Lung (tissue), 16 donors: ENCODE results near the gene IGF2. TPM values are rescaled to one million over a fixed set of nuclear protein-coding genes. Genes with fewer than 3 reads are reported as not detected.

Source experiments
- ATAC-seq: fragments of 200-7000 bp; cut with Tn5 transposase; one replicate; pipeline ENCODE4 v1.9.1; 2020; ENCODE audit warnings: moderate number of reproducible peaks; ENCODE audit not compliant: insufficient read depth, low FRiP score
- DNase-seq, 3 donors: peaks; one replicate each; pipeline ENCODE4 v3.0.0-alpha.2; 2013 to 2017
- H3K27ac ChIP-seq, 2 donors: one replicate each; pipeline ENCODE4 v1.5.1; 2013; ENCODE audit warnings: mild to moderate bottlenecking in 2 of 2, moderate library complexity in 2 of 2, control low read depth in 1 of 2, inconsistent platforms in 1 of 2, low read depth in 1 of 2, low read length in 1 of 2
- H3K27me3 ChIP-seq, 3 donors: one replicate each; pipeline ENCODE4 v1.5.1; 2013; ENCODE audit warnings: low read length in 2 of 3; ENCODE audit not compliant: control insufficient read depth in 3 of 3, insufficient read depth in 3 of 3
- H3K36me3 ChIP-seq, 4 donors: one replicate each; pipeline ENCODE4 v1.5.1; 2013; ENCODE audit warnings: low read length in 4 of 4, mild to moderate bottlenecking in 1 of 4, moderate library complexity in 1 of 4; ENCODE audit not compliant: control insufficient read depth in 4 of 4, insufficient read depth in 4 of 4
- H3K4me1 ChIP-seq, 5 donors: one replicate each; pipeline ENCODE4 v1.5.1; 2013; ENCODE audit warnings: low read length in 5 of 5, mild to moderate bottlenecking in 2 of 5, moderate library complexity in 1 of 5; ENCODE audit not compliant: control insufficient read depth in 5 of 5, insufficient read depth in 5 of 5
- H3K4me3 ChIP-seq: one replicate; pipeline ENCODE4 v1.5.1; 2013; ENCODE audit warnings: mild to moderate bottlenecking, control low read depth, moderate library complexity
- H3K9ac ChIP-seq, 2 donors: one replicate each; pipeline ENCODE4 v1.5.1; 2013; ENCODE audit warnings: low read length in 2 of 2, control low read depth in 1 of 2; ENCODE audit not compliant: insufficient read depth in 1 of 2
- H3K9me3 ChIP-seq, 4 donors: one replicate each; pipeline ENCODE4 v1.5.1; 2013; ENCODE audit warnings: low read length in 3 of 4, mild to moderate bottlenecking in 1 of 4, moderate library complexity in 1 of 4; ENCODE audit not compliant: control insufficient read depth in 4 of 4, insufficient read depth in 3 of 4
- WGBS, 2 donors: extraction: QIAGEN DNeasy Blood & Tissue Kit; methylation state at CpG; one replicate each; pipeline ENCODE4 v1.1.7; 2013; 5-methylcytosine and 5-hydroxymethylcytosine counted together
- long read RNA-seq, 5 donors: transcript quantifications; one replicate each; lab custom pipeline, GENCODE V29; 2026
- polyA plus RNA-seq, 2 donors: library from polyadenylated mRNA; stranded (reverse); fragments of 200-250 nt; gene quantifications; one replicate each; pipeline ENCODE4 v1.2.1, GENCODE V29; 2013
- total RNA-seq, 2 donors: library from RNA; depleted of rRNA in 1 of 2; stranded (reverse); fragments of >200 nt in 1 of 2; gene quantifications; one replicate each; pipeline ENCODE4 v1.2.1, GENCODE V29; 2014 to 2021
- TF ChIP-seq, protein P1 (sequence below): IDR thresholded peaks from 2 replicates; pipeline ENCODE4 v1.5.1; 2012; ENCODE audit warnings: mild to moderate bottlenecking; ENCODE audit errors: control extremely low read depth, extremely low read depth
- donor health status: control.
- donor health status: control.
- donor health status: Bipolar disorder and iron deficiency.
- donor health status: healthy.
- donor health status: DM: yes; HTN: yes; CAD: no.

Gene IGF2, protein sequence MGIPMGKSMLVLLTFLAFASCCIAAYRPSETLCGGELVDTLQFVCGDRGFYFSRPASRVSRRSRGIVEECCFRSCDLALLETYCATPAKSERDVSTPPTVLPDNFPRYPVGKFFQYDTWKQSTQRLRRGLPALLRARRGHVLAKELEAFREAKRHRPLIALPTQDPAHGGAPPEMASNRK
- total RNA-seq: 10 to 100 TPM; 23.5 to 87.7 TPM
- 1 to 10 TPM; 2.9 to 7.8 TPM for polyA plus RNA-seq
- long read RNA-seq, donor 1, full-length matches to known transcripts: 18 of 18 reads
- long read RNA-seq, donor 1, partial matches to known transcripts: 0 of 18 reads
- long read RNA-seq, donor 1, other reads (novel, unspliced or antisense): 0 of 18 reads
- long read RNA-seq, donor 2, full-length matches to known transcripts: 3 of 3 reads
- long read RNA-seq, donor 2, partial matches to known transcripts: 0 of 3 reads
- long read RNA-seq, donor 2, other reads (novel, unspliced or antisense): 0 of 3 reads
- long read RNA-seq, donor 3, full-length matches to known transcripts: 20 of 33 reads
- long read RNA-seq, donor 3, partial matches to known transcripts: 13 of 33 reads
- long read RNA-seq, donor 3, other reads (novel, unspliced or antisense): 0 of 33 reads
- long read RNA-seq, donor 4, full-length matches to known transcripts: 19 of 19 reads
- long read RNA-seq, donor 4, partial matches to known transcripts: 0 of 19 reads
- long read RNA-seq, donor 4, other reads (novel, unspliced or antisense): 0 of 19 reads
- long read RNA-seq, donor 5, full-length matches to known transcripts: 21 of 26 reads
- long read RNA-seq, donor 5, partial matches to known transcripts: 5 of 26 reads
- long read RNA-seq, donor 5, other reads (novel, unspliced or antisense): 0 of 26 reads

DNA sequence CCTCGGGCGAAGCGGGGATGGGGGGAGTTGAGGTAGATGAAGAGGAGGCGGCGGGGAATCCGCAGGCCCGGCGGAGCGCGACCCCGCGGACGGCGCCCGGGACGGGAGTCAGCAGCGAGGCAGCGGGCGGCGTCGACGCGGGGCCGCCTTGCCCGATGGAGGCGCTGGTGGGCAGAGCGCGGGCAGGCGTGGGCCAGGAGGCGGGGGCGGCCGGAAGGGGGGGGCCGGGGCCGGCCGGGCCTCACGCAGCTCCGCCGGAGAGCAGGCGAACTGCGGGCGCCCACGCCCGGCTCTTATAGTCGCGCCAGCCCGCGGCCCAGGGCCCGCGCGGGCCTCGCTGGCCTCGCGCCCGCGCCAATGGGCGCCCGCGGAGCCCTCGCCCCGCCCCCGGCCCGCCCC lies at the start of gene IGF2:
Gene IGF2, minus strand, starts transcription at position 267 of the 399 bp plus-strand sequence. CDS start 3,866 bp downstream, outside the sequence.
- H3K27me3 ChIP-seq: peaks cover 34 to 44% (median 35%) of the 10 kb centered on the region in 3 donors
- ATAC-seq: no peak
- no peak within 1 kb of the TSS for H3K9ac ChIP-seq
- peaks cover 0 to 4% (median 0%) of the 10 kb centered on the region in 4 donors for H3K9me3 ChIP-seq
- DNase-seq: peak; percentile 51 to 65 (median 61)
- H3K4me1 ChIP-seq: peaks cover 0 to 24% (median 14%) of the 10 kb centered on the region in 5 donors
- H3K27ac ChIP-seq: no peak within 1 kb of the TSS
- H3K4me3 ChIP-seq: no peak within 1 kb of the TSS
- WGBS, 2 donors: 0 to 2% methylated on average over 17 to 62 of the region's 62 CpGs
- no peaks in the 10 kb centered on the region for H3K36me3 ChIP-seq
- TF ChIP-seq, protein P1, sequence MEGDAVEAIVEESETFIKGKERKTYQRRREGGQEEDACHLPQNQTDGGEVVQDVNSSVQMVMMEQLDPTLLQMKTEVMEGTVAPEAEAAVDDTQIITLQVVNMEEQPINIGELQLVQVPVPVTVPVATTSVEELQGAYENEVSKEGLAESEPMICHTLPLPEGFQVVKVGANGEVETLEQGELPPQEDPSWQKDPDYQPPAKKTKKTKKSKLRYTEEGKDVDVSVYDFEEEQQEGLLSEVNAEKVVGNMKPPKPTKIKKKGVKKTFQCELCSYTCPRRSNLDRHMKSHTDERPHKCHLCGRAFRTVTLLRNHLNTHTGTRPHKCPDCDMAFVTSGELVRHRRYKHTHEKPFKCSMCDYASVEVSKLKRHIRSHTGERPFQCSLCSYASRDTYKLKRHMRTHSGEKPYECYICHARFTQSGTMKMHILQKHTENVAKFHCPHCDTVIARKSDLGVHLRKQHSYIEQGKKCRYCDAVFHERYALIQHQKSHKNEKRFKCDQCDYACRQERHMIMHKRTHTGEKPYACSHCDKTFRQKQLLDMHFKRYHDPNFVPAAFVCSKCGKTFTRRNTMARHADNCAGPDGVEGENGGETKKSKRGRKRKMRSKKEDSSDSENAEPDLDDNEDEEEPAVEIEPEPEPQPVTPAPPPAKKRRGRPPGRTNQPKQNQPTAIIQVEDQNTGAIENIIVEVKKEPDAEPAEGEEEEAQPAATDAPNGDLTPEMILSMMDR: no peak

DNA sequence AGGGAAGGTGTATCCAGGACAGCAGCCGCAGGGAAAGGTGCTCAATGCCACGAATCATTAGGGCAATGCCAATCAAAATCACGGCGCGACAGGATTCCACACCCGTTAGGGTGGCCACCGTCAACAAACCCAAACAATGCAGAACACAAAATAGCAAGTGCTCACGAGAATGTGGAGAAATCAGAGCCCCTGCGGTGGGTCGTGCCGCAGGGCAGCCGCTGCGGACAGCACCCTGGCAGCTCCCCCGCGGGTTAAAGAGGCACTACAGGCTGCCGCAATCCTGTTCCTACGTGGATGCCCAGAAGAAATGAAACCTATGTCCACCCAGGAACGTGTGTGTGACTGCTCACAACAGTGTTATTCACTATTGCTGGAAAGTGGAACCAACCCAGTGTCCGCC lies 49.6 kb upstream of the IGF2 start:
- Histone ChIP-seq H3K27me3 (peaks cover 0 to 7% (median 3%) of the 10 kb centered on the region in 3 donors), H3K27ac (no peak overlapping the region)
- WGBS, 2 donors: 86 to 93% methylated on average over 19 of the region's 19 CpGs

GRCh38 chr11:2187280-2187707 lies 48.1 kb upstream of the IGF2 start:
- Histone ChIP-seq H3K4me3 (no peak overlapping the region), H3K27ac (no peak overlapping the region), H3K9me3 (peaks cover 0 to 2% (median under 1%) of the 10 kb centered on the region in 4 donors), H3K9ac (no peak overlapping the region), H3K36me3 (no peaks in the 10 kb centered on the region), H3K4me1 (peaks cover 0 to 16% (median 0%) of the 10 kb centered on the region in 5 donors), H3K27me3 (peaks cover 0 to 7% (median 3%) of the 10 kb centered on the region in 3 donors)
- 88 to 98% methylated on average over 7 of the region's 7 CpGs for WGBS, 2 donors
- ATAC-seq (no peak), DNase-seq (no peak)
- TF ChIP-seq, protein P1: no peak

More for the DNA sequence above, 49.6 kb upstream of the IGF2 start:
- TF ChIP-seq, protein P1: no peak
- H3K9me3 ChIP-seq: peaks cover 0 to 2% (median under 1%) of the 10 kb centered on the region in 4 donors
- ATAC-seq: no peak
- no peaks in the 10 kb centered on the region for H3K36me3 ChIP-seq
- no peak for DNase-seq
- no peak overlapping the region for H3K4me3 ChIP-seq
- H3K4me1 ChIP-seq: peaks cover 0 to 16% (median 0%) of the 10 kb centered on the region in 5 donors
- H3K9ac ChIP-seq: no peak overlapping the region
